Transverse colon (tissue), 4 donors: ENCODE data around the gene TPCN2. TPM values are rescaled to one million over a fixed set of nuclear protein-coding genes. Genes with fewer than 3 reads are reported as not detected.

Experiments
- DNase-seq: peaks from one replicate; pipeline ENCODE4 v3.0.0-alpha.2; 2019
- H3K27ac ChIP-seq, 4 donors: fragments of 200-600 bp; sonication (generic); 2 replicates each; pipeline ENCODE4 v1.5.1; 2016 to 2018; ENCODE audit warnings: inconsistent platforms in 4 of 4
- H3K27me3 ChIP-seq: fragments of 200-600 bp; sonication (generic); 2 replicates; pipeline ENCODE4 v1.5.1; 2017; ENCODE audit warnings: inconsistent platforms
- H3K36me3 ChIP-seq, 4 donors: fragments of 200-600 bp; sonication (generic); 2 replicates each; pipeline ENCODE4 v1.5.1; 2017 to 2019; ENCODE audit warnings: inconsistent platforms in 4 of 4
- H3K4me1 ChIP-seq, 4 donors: fragments of 200-600 bp; sonication (generic); 2 replicates each; pipeline ENCODE4 v1.5.1; 2017 to 2020; ENCODE audit warnings: inconsistent platforms in 4 of 4
- H3K4me3 ChIP-seq, 4 donors: fragments of 200-600 bp; sonication (generic); 1 replicate in 1 of 4; 2 replicates in 3 of 4; pipeline versions ENCODE4 v1.5.1 to v1.6.1; 2017 to 2019; ENCODE audit warnings: inconsistent platforms in 4 of 4
- H3K9me3 ChIP-seq, 2 donors: fragments of 200-600 bp; sonication (generic); 2 replicates each; pipeline ENCODE4 v1.5.1; 2017 to 2019; ENCODE audit warnings: inconsistent platforms in 2 of 2
- CTCF ChIP-seq, 5 experiments: fragments of 200-600 bp in 3 of 5; fragments of 450-650 bp in 2 of 5; sonication (generic) in 3 of 5; IDR thresholded peaks; 1 replicate in 2 of 5; 2 replicates in 3 of 5; pipeline ENCODE4 v1.5.1; 2016 to 2017; ENCODE audit warnings: antibody characterized with exemption in 5 of 5, inconsistent platforms in 3 of 5, mild to moderate bottlenecking in 2 of 5, moderate library complexity in 1 of 5
- EP300 ChIP-seq: sonication (generic); formaldehyde crosslinking; IDR thresholded peaks from one replicate; pipeline ENCODE4 v1.6.1; 2017; ENCODE audit warnings: antibody characterized with exemption, low read depth
- POLR2A ChIP-seq: fragments of 450-650 bp; IDR thresholded peaks from one replicate; pipeline ENCODE4 v1.6.1; 2016; ENCODE audit warnings: antibody characterized with exemption, mild to moderate bottlenecking, moderate library complexity
- POLR2AphosphoS5 ChIP-seq, 3 donors: sonication (generic); formaldehyde crosslinking; IDR thresholded peaks; one replicate each; pipeline ENCODE4 v1.6.1; 2016; ENCODE audit warnings: antibody characterized with exemption in 3 of 3
- WGBS, 2 donors: methylation state at CpG; one replicate each; pipeline ENCODE4 v1.1.5; 2018; ENCODE audit warnings: low coverage in 1 of 2; 5-methylcytosine and 5-hydroxymethylcytosine counted together
- in situ Hi-C, 4 donors: fragments of 200-750 bp; cut with MboI; loops; one replicate each; pipeline versions ENCODE4 v1.15.0 to v1.15.1; 2017; ENCODE audit warnings: low sequenced_read_pairs in 3 of 4, low pct_ligation_motif_present in 1 of 4, low pct_unique_long_range_greater_than_20kb in 1 of 4
- intact Hi-C: fragments of 100-400 bp; cut with DNase I; formaldehyde crosslinking; loops from one replicate; pipeline ENCODE4 v1.15.1; 2023; ENCODE audit warnings: low total_unique reads
- total RNA-seq, 4 donors: library from RNA; depleted of rRNA; stranded (reverse); fragments of >200 nt; gene quantifications; one replicate each; pipeline ENCODE4 v1.1.0, GENCODE V29; 2016

The TPCN2 gene
- total RNA-seq, 4 donors from 2014 or later, result 16.8 to 25.4 (median 20.7) TPM

GRCh38 chr11:69154211-69154913 is 105.6 kb downstream of the TPCN2 start:
- no peak for DNase-seq
- H3K4me1 ChIP-seq, result peaks cover 0 to 12% (median 9%) of the 10 kb centered on the region in 4 donors
- H3K27ac ChIP-seq, result no peak overlapping the region
- TF ChIP-seq POLR2AphosphoS5 (IDR thresholded peaks at IDR 0.05) (no peak), CTCF (IDR thresholded peaks at IDR 0.05) (no peak), EP300 (no peak), POLR2A (no peak)
- intact Hi-C loops, result no loop called here
- in situ Hi-C loops, result no loop called here
- H3K36me3 ChIP-seq, result no peaks in the 10 kb centered on the region
- H3K27me3 ChIP-seq, result peaks cover 10% of the 10 kb centered on the region
- 78% methylated on average over 18 of the region's 21 CpGs; no CpG with 5 or more reads in 1 of the 2 donors for WGBS, 2 donors
- no peaks in the 10 kb centered on the region for H3K9me3 ChIP-seq
- no peak overlapping the region for H3K4me3 ChIP-seq

- 77% methylated on average over 10 of the region's 10 CpGs; no CpG with 5 or more reads in 1 of the 2 donors for WGBS, 2 donors
- DNase-seq, result no peak
- no peak for TF ChIP-seq CTCF (IDR thresholded peaks at IDR 0.05)
- TF ChIP-seq POLR2A, result no peak
- TF ChIP-seq EP300, result no peak
- TF ChIP-seq POLR2AphosphoS5 (IDR thresholded peaks at IDR 0.05), result no peak
- Histone ChIP-seq H3K36me3 (no peaks in the 10 kb centered on the region), H3K9me3 (no peaks in the 10 kb centered on the region), H3K27ac (no peak overlapping the region), H3K4me3 (no peak overlapping the region), H3K4me1 (peaks cover 0 to 12% (median 9%) of the 10 kb centered on the region in 4 donors), H3K27me3 (peaks cover 10% of the 10 kb centered on the region)
- intact Hi-C loops, result no loop called here
- in situ Hi-C loops, result no loop called here
Observed at GRCh38 chr11:69154938-69155301, 106.2 kb downstream of the TPCN2 start.

GRCh38 chr11:69155302-69156234 is 106.8 kb downstream of the TPCN2 start, which contains the start of gene SMIM38:
TSS of gene SMIM38 (plus strand) at chr11:69155935. CDS start at chr11:69157847, 1,912 bp downstream.
- WGBS, 2 donors, result 83% methylated on average over 32 of the region's 32 CpGs; no CpG with 5 or more reads in 1 of the 2 donors
- intact Hi-C loops, result no loop called here
- H3K27me3 ChIP-seq, result peaks cover 10% of the 10 kb centered on the region
- no peak for DNase-seq
- H3K9me3 ChIP-seq, result no peaks in the 10 kb centered on the region
- no peaks in the 10 kb centered on the region for H3K36me3 ChIP-seq
- in situ Hi-C loops, result no loop called here
- H3K4me1 ChIP-seq, result peaks cover 0 to 12% (median 9%) of the 10 kb centered on the region in 4 donors
- peak within 1 kb of the TSS in 3 of 4 donors; percentile 34 to 51 (median 46) for H3K27ac ChIP-seq
- no peak within 1 kb of the TSS for H3K4me3 ChIP-seq
- TF ChIP-seq CTCF (IDR thresholded peaks at IDR 0.05) (no peak), EP300 (no peak), POLR2AphosphoS5 (IDR thresholded peaks at IDR 0.05) (no peak), POLR2A (no peak)

- Histone ChIP-seq H3K4me1 (peaks cover 0 to 12% (median 9%) of the 10 kb centered on the region in 4 donors), H3K27ac (no peak overlapping the region), H3K9me3 (no peaks in the 10 kb centered on the region), H3K36me3 (no peaks in the 10 kb centered on the region), H3K4me3 (no peak overlapping the region), H3K27me3 (peaks cover 10% of the 10 kb centered on the region)
- WGBS, 2 donors, result 81% methylated on average over 13 of the region's 13 CpGs; no CpG with 5 or more reads in 1 of the 2 donors
- TF ChIP-seq EP300 (no peak), CTCF (IDR thresholded peaks at IDR 0.05) (no peak), POLR2AphosphoS5 (IDR thresholded peaks at IDR 0.05) (no peak), POLR2A (no peak)
- intact Hi-C loops (no loop called here), in situ Hi-C loops (no loop called here)
- no peak for DNase-seq
Observed at GRCh38 chr11:69156235-69156639, 107.5 kb downstream of the TPCN2 start.
